Measurements from ENCODE around the gene TCOF1.
"Not testable (repeated sequence)": the region's sequence is repeated elsewhere in the genome, so short reads cannot be mapped to it uniquely, and the experiment has no call there.

DNA sequence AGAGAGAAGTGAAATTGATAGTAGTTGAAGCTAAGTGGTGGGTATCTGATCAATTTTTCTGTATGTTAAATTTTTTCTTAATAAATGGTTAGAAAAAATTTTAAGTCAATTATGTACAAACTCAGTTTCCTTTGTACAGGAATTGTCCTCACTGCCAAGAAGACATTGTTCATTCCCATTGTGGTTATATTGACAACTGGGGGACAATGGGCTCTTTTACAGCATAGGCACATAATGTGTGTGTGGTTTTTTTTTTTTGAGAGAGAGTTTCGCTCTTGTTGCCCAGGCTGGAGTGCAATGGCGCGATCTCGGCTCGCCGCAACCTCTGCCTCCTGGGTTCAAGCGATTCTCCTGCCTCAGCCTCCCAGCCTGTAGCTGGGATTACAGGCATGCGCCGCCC is 68.7 kb downstream of the TCOF1 start:
- not testable (repeated sequence) for TF ChIP-seq CTCF (conservative IDR thresholded peaks at IDR 0.05; ENCODE audit: low read depth, low read length); EZH2 (IDR thresholded peaks at IDR 0.05; ENCODE audit: borderline replicate concordance, low read depth, low read length, poor library complexity, severe bottlenecking)
